MM.1S (cell line): ENCODE data around the gene HACL1.

Source experiments
- DNase-seq: peaks from one replicate; pipeline ENCODE4 v3.0.0-alpha.2; 2015
- H2AFZ ChIP-seq: fragments of 300-600 bp; sonication (generic); 2 replicates; pipeline ENCODE4 v1.6.0; 2016; ENCODE audit warnings: antibody characterized with exemption, low read length
- H3F3A ChIP-seq: fragments of 300-600 bp; sonication (generic); 2 replicates; pipeline ENCODE4 v1.6.1; 2016; ENCODE audit warnings: mild to moderate bottlenecking, antibody characterized with exemption, low read length, moderate library complexity, mixed read lengths; ENCODE audit not compliant: insufficient read depth
- H3K27ac ChIP-seq: fragments of 300-600 bp; sonication (generic); 2 replicates; pipeline ENCODE4 v1.5.1; 2016; ENCODE audit warnings: mild to moderate bottlenecking, low read length
- H3K27me3 ChIP-seq: fragments of 300-600 bp; sonication (generic); replicated peaks from 2 replicates; pipeline ENCODE4 v1.6.0; 2016; ENCODE audit warnings: low read length; ENCODE audit not compliant: insufficient read depth
- H3K36me3 ChIP-seq: fragments of 300-600 bp; sonication (generic); replicated peaks from 2 replicates; pipeline ENCODE4 v1.6.1; 2016; ENCODE audit warnings: mild to moderate bottlenecking, low read length, mixed read lengths; ENCODE audit not compliant: insufficient read depth
- H3K4me1 ChIP-seq: fragments of 300-600 bp; sonication (generic); 2 replicates; pipeline ENCODE4 v1.6.1; 2016; ENCODE audit warnings: low read length, mixed read lengths
- H3K4me2 ChIP-seq: fragments of 300-600 bp; sonication (generic); 2 replicates; pipeline ENCODE4 v1.6.0; 2016; ENCODE audit warnings: low read depth, low read length
- H3K4me3 ChIP-seq: fragments of 300-600 bp; sonication (generic); 2 replicates; pipeline ENCODE4 v1.5.1; 2016; ENCODE audit warnings: low read length, mixed read lengths
- H3K79me2 ChIP-seq: fragments of 300-600 bp; sonication (generic); 2 replicates; pipeline ENCODE4 v1.6.1; 2016; ENCODE audit warnings: mixed run types, low read length, mixed read lengths
- H3K9ac ChIP-seq: fragments of 300-600 bp; sonication (generic); 2 replicates; pipeline ENCODE4 v1.6.1; 2016; ENCODE audit warnings: low read length, mixed read lengths
- H3K9me2 ChIP-seq: fragments of 300-600 bp; sonication (generic); replicated peaks from 2 replicates; pipeline ENCODE4 v1.6.1; 2016; ENCODE audit warnings: mild to moderate bottlenecking, low read length, mixed read lengths; ENCODE audit not compliant: insufficient read depth
- H3K9me3 ChIP-seq: fragments of 300-600 bp; sonication (generic); replicated peaks from 2 replicates; pipeline ENCODE4 v1.6.1; 2016; ENCODE audit warnings: mild to moderate bottlenecking, low read length, mixed read lengths; ENCODE audit not compliant: insufficient read depth
- H4K20me1 ChIP-seq: fragments of 300-600 bp; sonication (generic); 2 replicates; pipeline ENCODE4 v1.6.1; 2016; ENCODE audit warnings: mild to moderate bottlenecking, low read length, moderate library complexity, mixed read lengths; ENCODE audit not compliant: insufficient read depth
- CTCF ChIP-seq: fragments of 300-600 bp; sonication (generic); IDR thresholded peaks from 2 replicates; pipeline ENCODE4 v1.5.1; 2016; ENCODE audit warnings: antibody characterized with exemption, low read length, mixed read lengths
- EZH2 ChIP-seq: fragments of 300-600 bp; sonication (generic); optimal IDR thresholded peaks from 2 replicates; pipeline ENCODE3; 2017; ENCODE audit warnings: low read depth, mild to moderate bottlenecking, antibody characterized with exemption, low read length, mixed read lengths
- EZH2phosphoT487 ChIP-seq: fragments of 300-600 bp; sonication (generic); IDR thresholded peaks from 2 replicates; pipeline ENCODE4 v1.6.1; 2018; ENCODE audit warnings: antibody characterized with exemption, low read length

HACL1 gene

GRCh38 chr3:15520804-15521572 lies 80.4 kb downstream of the HACL1 start:
- no peak overlapping the region for H2AFZ ChIP-seq
- H3K9me3 ChIP-seq, result no peaks in the 10 kb centered on the region
- H3K4me3 ChIP-seq, result no peak overlapping the region
- H3K4me1 ChIP-seq, result no peaks in the 10 kb centered on the region
- no peak for TF ChIP-seq EZH2
- TF ChIP-seq EZH2phosphoT487, result no peak
- no peak for TF ChIP-seq CTCF
- no peak overlapping the region for H3K27ac ChIP-seq
- H3K79me2 ChIP-seq, result no peaks in the 10 kb centered on the region
- H4K20me1 ChIP-seq, result no peaks in the 10 kb centered on the region
- no peak overlapping the region for H3K9ac ChIP-seq
- H3K4me2 ChIP-seq, result no peak overlapping the region
- no peaks in the 10 kb centered on the region for H3K9me2 ChIP-seq
- H3K27me3 ChIP-seq, result no peaks in the 10 kb centered on the region
- no peaks in the 10 kb centered on the region for H3K36me3 ChIP-seq
- DNase-seq, result no peak
- H3F3A ChIP-seq, result no peaks in the 10 kb centered on the region

- H3F3A ChIP-seq, result no peaks in the 10 kb centered on the region
- H3K4me3 ChIP-seq, result no peak overlapping the region
- no peaks in the 10 kb centered on the region for H3K9me3 ChIP-seq
- H3K79me2 ChIP-seq, result no peaks in the 10 kb centered on the region
- H3K4me1 ChIP-seq, result no peaks in the 10 kb centered on the region
- H3K36me3 ChIP-seq, result no peaks in the 10 kb centered on the region
- H3K27me3 ChIP-seq, result no peaks in the 10 kb centered on the region
- H3K9me2 ChIP-seq, result no peaks in the 10 kb centered on the region
- no peak overlapping the region for H2AFZ ChIP-seq
- H3K4me2 ChIP-seq, result no peak overlapping the region
- no peak for DNase-seq
- no peak overlapping the region for H3K9ac ChIP-seq
- no peak overlapping the region for H3K27ac ChIP-seq
- H4K20me1 ChIP-seq, result no peaks in the 10 kb centered on the region
- TF ChIP-seq EZH2phosphoT487, result no peak
- no peak for TF ChIP-seq CTCF
- TF ChIP-seq EZH2, result no peak
These were observed 81.2 kb downstream of the HACL1 start for GRCh38 chr3:15520185-15520584.

- Histone ChIP-seq H3K4me3 (no peak overlapping the region), H3K79me2 (no peaks in the 10 kb centered on the region), H3K9me2 (no peaks in the 10 kb centered on the region), H3K9me3 (no peaks in the 10 kb centered on the region), H3K27ac (no peak overlapping the region), H4K20me1 (no peaks in the 10 kb centered on the region), H3K9ac (no peak overlapping the region), H2AFZ (no peak overlapping the region), H3K4me1 (no peaks in the 10 kb centered on the region), H3K4me2 (no peak overlapping the region), H3K27me3 (no peaks in the 10 kb centered on the region), H3F3A (no peaks in the 10 kb centered on the region), H3K36me3 (no peaks in the 10 kb centered on the region)
- TF ChIP-seq CTCF (no peak), EZH2phosphoT487 (no peak), EZH2 (no peak)
- no peak for DNase-seq
These were observed 82.3 kb downstream of the HACL1 start for GRCh38 chr3:15519096-15519495.
